ENCODE results near the gene ARSK.

Gene ARSK

DNA sequence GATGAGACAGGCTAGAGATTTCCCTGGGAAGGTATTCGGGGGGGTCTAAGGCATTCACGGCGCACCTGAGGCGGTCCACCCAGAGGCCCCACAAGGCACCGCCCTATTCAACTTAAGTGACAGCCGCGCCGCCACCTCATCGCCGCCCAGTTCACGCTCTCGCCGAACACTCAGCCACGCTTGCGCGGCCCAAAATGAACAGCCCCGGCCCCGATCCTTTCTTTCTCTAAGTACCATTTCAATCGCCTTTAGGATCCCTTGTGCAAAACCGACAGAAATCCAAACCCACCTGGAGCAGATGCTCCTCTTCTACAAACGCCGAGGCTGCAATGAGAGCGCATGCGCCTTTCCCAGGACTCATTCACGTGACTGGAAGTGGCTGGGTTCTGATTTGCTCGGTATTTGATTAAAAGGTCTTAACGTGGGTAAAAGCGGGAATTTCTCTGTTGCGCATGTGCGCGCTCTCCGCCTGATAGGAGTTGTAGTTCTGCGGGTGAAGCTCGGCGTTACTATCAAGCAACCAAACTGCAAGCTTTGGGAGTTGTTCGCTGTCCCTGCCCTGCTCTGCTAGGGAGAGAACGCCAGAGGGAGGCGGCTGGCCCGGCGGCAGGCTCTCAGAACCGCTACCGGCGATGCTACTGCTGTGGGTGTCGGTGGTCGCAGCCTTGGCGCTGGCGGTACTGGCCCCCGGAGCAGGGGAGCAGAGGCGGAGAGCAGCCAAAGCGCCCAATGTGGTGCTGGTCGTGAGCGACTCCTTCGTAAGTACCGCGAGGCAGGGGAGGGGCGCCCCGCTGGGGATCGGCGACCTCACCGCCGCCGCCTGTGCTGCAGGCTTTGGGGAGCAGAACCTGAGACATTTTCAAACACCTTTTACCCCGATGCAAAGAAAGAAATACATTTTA, at the start of gene ARSK, which contains the start of gene SKIC3:
ARSK (plus strand) TSS at position 455 of the 902 bp plus-strand sequence; CDS start at position 633, 178 bp downstream.
SKIC3 (minus strand) TSS at position 331 of the 902 bp plus-strand sequence. CDS start 7,827 bp downstream, outside the sequence.
- peak; percentile 95 for DNase-seq

DNA sequence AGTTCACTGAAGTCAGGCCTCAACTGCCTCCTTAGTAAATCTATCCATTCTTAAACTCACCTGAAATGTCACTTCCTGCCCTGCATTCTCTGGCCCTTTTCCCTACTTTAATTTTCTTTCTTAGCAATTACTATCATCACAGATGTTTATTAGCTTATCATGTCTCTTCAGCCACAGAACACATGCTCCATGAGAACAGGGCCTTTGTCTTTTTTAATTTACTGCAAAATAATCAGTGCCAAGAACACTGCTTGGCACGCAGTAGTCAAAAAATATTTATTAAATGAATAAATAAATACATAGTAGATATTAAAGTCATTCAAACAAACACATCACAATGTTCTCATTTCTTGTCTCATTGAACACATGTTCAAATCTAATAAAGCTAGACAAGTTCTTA, 46.4 kb upstream of the ARSK start:
- no peak for DNase-seq

DNA sequence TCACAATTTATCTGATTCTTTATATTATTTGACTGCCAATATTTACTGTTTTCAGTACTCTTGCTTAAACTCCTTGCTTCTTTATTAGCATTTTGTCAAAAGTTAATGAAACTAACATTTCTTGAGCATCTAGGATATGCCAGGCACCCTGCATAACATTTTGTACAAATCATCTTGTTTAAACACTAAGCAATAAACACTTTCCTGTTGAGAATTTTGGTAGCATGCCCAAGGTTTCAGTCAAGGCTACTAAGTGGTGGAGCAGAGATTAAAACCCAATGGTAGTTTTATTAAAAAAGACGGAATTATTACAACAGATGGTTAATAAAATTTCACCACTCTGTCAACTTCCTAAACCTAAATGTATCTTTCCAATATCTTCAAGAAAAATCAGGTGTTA, 43.3 kb upstream of the ARSK start:
- no peak for DNase-seq

DNA sequence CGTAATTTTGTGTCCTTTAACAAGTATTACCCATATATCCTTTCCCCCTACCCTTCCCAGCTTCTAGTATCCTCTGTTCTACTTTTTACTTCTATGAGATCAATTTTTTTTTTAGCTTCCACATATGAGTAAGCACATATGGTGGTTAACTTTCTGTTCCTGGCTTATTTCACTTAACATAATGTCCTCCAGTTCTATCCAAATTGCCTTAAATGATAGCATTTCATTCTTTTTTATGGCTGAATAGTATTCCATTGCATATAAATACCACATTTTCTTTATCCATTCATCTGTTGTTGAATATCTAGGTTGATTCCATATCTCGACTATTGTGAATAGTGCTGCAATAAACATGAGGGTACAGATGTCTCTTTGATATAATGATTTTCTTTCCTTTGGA, 36.5 kb upstream of the ARSK start:
- no peak for DNase-seq

DNA sequence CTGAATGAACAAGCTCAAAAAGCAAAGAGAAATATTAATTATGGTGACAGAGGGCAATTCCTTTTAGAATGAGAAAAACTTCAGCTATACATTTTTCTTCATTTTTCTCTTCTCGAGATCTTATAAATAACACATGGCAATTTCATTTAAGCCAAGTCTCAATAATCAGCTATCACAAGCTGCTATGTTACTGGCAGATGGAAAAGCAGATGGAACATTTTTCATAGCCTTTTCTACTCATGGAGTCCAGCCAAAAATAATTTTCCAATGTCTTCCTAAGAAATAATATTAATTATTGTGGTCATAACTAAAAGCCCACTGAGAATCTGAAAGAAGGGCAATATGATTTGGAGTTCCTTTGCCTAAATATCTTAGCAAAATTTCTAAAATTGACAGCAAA, 35.8 kb upstream of the ARSK start:
- no peak for DNase-seq

- no peak for DNase-seq
Observed at GRCh38 chr5:95519681-95520080, 35.2 kb upstream of the ARSK start.

- DNase-seq = no peak
Observed at GRCh38 chr5:95520206-95520605, 34.7 kb upstream of the ARSK start.

DNA sequence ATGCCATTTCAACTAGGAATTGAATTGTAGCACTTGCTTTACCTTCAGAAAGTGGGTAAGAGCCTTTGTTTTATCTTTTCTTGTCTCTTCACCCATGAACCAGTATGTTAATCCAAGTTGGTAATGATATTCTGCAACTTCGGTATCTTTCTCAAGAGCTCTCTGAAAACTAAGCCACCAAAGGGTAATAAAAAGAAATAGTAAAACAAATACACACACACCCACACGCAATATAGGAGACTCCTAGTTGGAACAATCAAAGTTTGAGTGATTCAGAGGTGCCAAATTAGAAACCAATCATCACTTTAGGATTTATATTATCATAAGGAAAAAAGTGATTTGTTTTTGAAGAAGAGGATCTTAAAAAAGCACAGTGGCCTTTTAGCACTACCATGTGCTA, 30.5 kb upstream of the ARSK start:
- no peak for DNase-seq

- DNase-seq = no peak
Observed at GRCh38 chr5:95526871-95527270, 28.0 kb upstream of the ARSK start.

- no peak for DNase-seq
Observed at GRCh38 chr5:95528565-95528964, 26.3 kb upstream of the ARSK start.

DNA sequence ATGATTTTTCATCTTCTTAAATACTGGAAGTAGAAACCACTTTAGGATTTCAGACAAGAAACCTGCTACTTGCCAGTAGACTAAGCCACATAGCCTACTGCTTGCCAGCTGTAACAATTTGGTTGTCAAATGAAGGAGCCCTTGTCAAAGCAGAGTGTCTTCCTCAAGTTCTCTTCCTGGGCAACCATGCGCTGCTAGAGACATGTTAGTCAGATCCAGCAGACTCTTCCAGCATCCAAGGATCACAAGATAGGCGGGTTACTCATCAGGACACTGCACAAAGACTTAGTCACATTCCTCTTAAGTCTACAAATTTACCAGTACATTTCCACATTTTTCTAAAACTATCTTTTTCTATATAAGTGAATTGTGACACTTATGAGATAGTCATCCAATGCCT, 24.5 kb upstream of the ARSK start:
- no peak for DNase-seq

DNA sequence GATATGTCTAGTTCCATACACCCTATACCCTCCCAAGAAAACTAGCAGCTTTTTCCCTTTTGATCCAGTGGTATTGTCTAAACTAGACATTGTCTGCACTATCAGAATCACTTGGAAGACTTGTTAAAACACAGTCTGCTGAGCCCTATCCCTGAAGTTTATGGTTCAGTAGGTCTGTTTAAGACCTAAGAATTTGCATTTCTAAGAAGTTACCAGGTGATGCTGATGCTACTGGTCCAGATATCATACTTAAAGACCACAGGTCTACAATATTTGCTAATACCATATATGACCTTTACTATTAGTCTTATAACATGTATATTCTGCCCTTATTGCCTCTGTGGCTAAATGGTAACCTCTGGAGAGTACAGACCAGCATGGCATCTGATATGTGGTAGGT, 23.4 kb upstream of the ARSK start:
- DNase-seq = no peak

DNA sequence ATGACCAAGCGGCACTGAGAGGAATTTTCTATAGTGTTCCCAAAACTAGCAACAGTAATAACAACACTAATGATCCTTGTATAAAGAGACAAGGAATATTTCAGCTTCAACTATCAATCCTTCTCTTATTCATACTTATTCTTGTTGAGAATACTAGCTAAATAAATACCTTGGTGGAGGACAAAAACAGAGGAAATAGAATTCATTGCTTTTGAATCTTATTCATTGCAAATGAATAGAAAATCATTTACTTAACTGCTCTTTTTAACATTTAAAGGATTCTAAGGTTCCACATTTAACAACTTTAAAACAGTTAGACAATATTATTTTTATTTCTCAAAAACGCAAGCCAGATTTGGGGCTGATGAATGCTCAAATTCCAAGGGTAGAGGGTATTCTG, 22.5 kb upstream of the ARSK start:
- no peak for DNase-seq

DNA sequence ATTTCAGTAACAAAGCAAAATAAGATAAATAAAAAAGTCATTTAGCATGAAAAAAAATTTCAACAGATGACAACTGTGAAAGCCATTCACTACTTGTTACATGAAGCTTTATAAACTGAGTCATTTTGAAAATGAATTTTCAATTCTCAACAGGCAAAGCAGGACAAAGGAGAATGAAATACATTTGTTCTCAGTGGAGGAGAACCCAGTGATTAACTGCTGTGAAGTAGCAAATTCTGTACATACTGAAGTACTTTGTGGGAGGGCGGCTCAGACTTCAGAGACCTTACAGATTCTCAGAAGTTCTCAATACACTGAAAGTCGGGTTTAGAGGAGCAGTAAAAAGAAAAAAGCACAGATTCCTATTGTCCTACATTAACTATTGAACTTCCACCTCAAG, 21.8 kb upstream of the ARSK start:
- no peak for DNase-seq

GRCh38 chr5:95533761-95534160, 21.1 kb upstream of the ARSK start:
- DNase-seq = no peak

GRCh38 chr5:95537501-95537900, 17.4 kb upstream of the ARSK start:
- no peak for DNase-seq

DNA sequence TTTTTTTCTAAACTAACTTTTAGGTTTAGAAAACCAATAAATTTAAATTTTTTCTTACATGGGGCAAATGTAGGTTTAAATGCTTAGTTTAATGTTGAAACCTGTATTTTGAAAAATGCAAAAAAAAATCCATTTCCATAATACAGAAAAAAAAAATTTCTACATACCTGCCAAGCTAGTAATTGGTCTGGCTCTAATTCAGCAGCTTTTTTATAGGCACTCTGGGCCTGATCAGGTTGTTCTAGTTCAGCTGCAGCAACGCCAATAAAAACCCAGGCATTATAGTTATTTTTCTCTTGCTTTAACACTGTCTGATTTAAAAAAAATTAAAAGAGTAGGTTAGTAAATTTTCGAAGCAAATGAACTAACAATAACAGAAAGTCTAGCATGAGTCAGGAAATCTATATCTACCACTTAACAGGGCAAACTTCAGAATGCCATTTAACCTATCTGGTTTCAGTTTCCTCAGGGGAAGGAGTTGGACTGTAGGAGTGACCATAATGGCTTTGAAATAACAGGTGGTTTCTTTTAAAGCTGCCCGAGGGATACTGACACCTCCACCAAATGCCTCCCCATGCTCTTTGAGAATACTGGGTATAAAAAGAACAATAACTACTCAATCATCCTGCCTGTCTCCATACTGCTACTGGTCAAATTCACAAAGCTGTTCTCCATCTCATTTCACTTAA, 11.7 kb upstream of the ARSK start:
- DNase-seq = no peak

DNA sequence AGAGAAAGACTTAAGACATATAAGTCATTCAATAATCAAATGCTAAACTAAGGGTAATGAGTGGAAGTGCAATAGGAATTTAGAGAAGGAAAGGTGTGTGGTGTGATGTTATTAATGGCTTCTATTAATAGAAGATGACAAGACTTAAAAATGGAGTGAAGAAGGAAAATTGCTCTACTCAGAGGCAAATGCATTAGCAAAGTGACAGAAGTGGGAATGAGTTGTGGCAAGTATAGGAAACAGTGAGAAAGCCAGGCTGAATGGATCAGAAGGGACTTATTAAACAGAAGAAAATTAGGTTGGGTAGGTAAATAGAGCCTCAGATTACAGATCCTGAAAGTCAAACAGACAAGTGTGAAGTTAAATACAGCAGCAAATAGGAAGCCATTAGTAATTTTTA, 5.9 kb upstream of the ARSK start:
- no peak for DNase-seq

GRCh38 chr5:95554331-95554646, 612 bp upstream of the ARSK start:
- DNase-seq = no peak

DNA sequence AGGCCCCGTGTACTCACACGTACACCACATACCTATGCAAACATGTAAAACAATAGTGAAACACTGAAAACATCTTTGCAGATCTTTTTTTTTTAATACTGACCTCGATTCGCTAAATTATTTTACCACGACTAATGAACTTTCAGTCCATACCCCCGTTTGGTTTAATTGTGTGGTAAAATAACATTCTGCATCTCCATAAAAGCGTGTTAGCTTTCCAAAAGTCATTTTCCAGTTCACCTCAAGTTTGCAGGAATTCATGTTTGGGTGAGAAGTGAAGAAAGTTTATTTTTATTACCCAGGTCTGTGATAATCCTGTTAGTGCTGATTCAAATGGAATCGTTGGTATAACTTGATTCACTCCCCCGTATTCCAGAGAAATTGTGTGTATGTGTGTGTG, 652 bp downstream of the ARSK start:
- no peak for DNase-seq

DNA sequence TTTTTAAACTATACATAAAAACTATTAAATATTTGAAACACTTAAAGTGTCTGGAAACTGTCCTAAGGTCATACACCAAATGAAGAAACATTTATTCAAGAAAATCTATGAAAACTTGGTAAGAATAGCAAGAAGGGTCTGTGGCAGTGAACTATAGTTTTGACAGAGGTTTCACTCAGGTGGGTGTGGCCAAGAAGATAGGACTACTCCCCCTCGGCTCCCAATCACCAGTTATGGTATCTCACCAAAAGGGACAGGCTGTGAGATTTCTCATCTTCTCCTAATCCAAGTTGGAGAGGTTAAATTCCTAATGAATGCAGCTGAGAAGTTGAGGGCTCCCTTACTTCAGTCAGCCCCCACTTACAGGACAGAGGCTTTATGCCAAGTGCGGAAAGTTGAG, 2.9 kb downstream of the ARSK start:
- DNase-seq = no peak

GRCh38 chr5:95562282-95562681, 7.4 kb downstream of the ARSK start:
- DNase-seq = no peak

GRCh38 chr5:95563367-95563766, 8.5 kb downstream of the ARSK start:
- no peak for DNase-seq

GRCh38 chr5:95564450-95564849, 9.5 kb downstream of the ARSK start:
- no peak for DNase-seq
